SU-DHL-6 (cell line): ENCODE data around the gene OR5B2.

Experiments used
- EZH2phosphoT487 ChIP-seq: fragments of 200-600 bp; sonication (generic), shearing (Covaris generic); conservative IDR thresholded peaks from 2 replicates; pipeline ENCODE4 v1.6.1; 2018; ENCODE audit warnings: mild to moderate bottlenecking, antibody characterized with exemption, low read length, moderate library complexity, mixed read lengths
- TF ChIP-seq, protein P1 (sequence below): fragments of 200-600 bp; sonication (generic); IDR thresholded peaks from one replicate; pipeline ENCODE4 v1.5.1; 2017; ENCODE audit warnings: antibody characterized with exemption, mild to moderate bottlenecking, low read length, moderate library complexity; ENCODE audit not compliant: insufficient read depth, poor library complexity, severe bottlenecking

DNA sequence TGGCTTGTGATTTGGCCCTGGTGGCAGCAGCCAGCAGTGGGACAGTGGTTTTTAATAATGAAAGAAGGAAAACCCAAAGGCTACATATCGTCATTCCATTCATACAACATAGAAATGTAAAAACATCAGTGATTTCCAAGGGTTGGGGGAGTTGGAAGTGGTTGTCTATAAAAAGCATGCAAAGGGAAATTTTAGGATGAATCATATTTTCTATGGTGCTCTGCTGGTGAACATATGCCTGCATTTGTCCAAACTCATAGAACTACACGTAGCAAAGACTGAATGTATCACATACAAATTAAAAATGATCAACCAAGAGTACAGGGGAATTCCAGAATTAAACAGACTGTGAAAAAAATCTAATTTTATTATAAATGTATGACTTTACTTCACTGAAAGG is 32.3 kb downstream of the OR5B2 start:
- TF ChIP-seq EZH2phosphoT487: no peak
- TF ChIP-seq, protein P1, sequence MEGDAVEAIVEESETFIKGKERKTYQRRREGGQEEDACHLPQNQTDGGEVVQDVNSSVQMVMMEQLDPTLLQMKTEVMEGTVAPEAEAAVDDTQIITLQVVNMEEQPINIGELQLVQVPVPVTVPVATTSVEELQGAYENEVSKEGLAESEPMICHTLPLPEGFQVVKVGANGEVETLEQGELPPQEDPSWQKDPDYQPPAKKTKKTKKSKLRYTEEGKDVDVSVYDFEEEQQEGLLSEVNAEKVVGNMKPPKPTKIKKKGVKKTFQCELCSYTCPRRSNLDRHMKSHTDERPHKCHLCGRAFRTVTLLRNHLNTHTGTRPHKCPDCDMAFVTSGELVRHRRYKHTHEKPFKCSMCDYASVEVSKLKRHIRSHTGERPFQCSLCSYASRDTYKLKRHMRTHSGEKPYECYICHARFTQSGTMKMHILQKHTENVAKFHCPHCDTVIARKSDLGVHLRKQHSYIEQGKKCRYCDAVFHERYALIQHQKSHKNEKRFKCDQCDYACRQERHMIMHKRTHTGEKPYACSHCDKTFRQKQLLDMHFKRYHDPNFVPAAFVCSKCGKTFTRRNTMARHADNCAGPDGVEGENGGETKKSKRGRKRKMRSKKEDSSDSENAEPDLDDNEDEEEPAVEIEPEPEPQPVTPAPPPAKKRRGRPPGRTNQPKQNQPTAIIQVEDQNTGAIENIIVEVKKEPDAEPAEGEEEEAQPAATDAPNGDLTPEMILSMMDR: no peak
